ENCODE data around the gene LMBR1. TPM values are rescaled to one million over a fixed set of nuclear protein-coding genes. Genes with fewer than 3 reads are reported as not detected.
"Not testable (repeated sequence)": the region's sequence is repeated elsewhere in the genome, so short reads cannot be mapped to it uniquely, and the experiment has no call there.

The LMBR1 gene
- total RNA-seq, 5 donors from 2014 or later (not counting 1 experiment from before 2014, with no cell fraction given), result 79.1 to 94.8 (median 83.8) TPM

DNA sequence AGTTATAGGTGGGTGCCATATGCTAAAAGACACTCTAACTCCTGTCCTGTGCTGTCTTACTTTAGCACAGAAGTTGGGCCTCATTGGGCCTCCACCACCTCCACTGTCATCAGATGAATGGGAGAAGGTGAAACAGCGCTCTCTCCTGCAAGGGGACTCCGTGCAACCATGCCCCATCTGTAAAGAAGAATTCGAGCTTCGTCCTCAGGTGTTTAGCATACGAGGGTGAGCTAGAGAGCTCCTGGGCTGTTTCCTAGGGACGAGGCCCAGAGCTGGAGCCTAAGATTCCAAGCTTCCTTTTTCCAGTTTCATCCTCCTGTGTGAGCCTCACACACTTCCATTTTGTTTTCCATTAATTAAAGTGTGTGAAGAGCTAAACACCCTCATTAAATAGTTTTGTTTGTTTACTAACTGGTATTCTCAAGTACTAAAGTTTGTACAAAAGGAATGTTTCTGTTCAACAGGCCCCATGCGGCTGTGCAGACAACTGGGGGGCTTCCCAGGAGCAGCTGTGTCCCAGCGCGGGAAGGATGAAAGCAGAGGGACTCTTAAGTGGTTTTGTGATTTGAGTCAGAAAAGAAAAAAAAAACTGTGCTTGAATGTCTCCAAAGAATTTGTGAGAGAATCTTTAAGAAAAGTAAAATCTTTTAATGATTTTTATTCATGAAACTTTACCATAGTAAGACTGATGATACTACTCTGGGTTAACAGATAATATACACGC is 238.3 kb downstream of the LMBR1 start:
- no peaks in the 10 kb centered on the region for H3K36me3 Mint-ChIP-seq
- H3K27ac ChIP-seq (ENCODE audit: low read length), result no peak overlapping the region
- H3K27ac Mint-ChIP-seq, result no peak overlapping the region
- no peaks in the 10 kb centered on the region for H3K36me3 ChIP-seq (ENCODE audit: control insufficient read depth in 2 of 2, extremely low read depth in 1 of 2, insufficient read depth in 1 of 2, low read length in 1 of 2)
- DNase-seq (no peak), ATAC-seq (replicated peaks in 1 of 4) (no peak)
- H3K9me3 ChIP-seq, result no peaks in the 10 kb centered on the region
- H3K4me3 Mint-ChIP-seq, result no peak overlapping the region
- H3K4me1 ChIP-seq (ENCODE audit: control insufficient read depth in 1 of 2, extremely low read depth in 1 of 2, insufficient read depth in 2 of 2, low read length in 2 of 2), result no peaks in the 10 kb centered on the region
- peaks cover 2 to 33% of the 10 kb centered on the region in 2 experiments for H3K27me3 ChIP-seq (replicated peaks in 1 of 2; ENCODE audit: control insufficient read depth in 2 of 2, extremely low read depth in 1 of 2, insufficient read depth in 2 of 2, low read length in 1 of 2)
- no peaks in the 10 kb centered on the region for H3K4me1 Mint-ChIP-seq
- H3K4me3 ChIP-seq (ENCODE audit: control insufficient read depth in 1 of 2, extremely low read depth in 1 of 2, low read length in 1 of 2), result no peak overlapping the region
- no peaks in the 10 kb centered on the region for H3K9me3 Mint-ChIP-seq
- ChIA-PET POLR2A (interaction anchor here in 1 of 2 donors (0.6 kb wide), 1 partner anchor 251 kb away, joined by 3 read pairs; no protein-coding TSS in a partner anchor), CTCF (interaction anchor here in 1 of 2 donors (0.6 kb wide), 1 partner anchor 42 kb away, joined by 3 read pairs; no protein-coding TSS in a partner anchor)
- H3K27me3 Mint-ChIP-seq, result peaks cover 31 to 33% of the 10 kb centered on the region in 2 donors
- WGBS (ENCODE audit: insufficient coverage), result 53% methylated on average over 6 of the region's 10 CpGs

DNA sequence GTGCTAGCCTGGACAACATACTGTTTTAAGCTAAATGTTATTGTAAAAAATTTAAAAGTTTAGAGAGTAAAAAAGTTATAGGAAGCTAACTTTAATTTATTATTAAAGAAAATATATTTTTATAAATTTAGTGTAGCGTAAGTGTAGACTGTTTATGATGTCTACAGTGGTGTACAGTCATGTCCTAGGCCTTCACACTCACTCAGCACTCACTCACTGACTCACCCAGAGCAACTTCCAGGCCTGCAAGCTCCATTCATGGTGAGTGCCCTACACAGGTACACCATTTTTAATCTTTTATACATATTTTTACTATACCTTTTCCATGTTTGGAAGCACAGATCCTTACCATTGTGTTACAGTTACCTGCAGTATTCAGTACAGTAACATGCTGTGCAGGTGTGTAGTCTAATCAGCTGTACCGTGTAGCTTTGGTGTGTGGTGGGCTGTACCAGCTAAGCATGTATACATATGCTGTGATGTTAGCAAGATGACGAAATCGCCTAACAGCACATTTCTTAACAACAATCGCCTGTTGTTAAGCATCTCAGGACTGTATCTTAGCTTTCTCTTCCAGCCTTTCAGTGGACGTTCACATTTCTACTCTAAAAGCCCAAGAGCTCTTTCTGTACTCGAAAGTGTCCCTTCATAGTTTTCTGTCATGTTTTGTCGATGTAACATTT is 240.0 kb downstream of the LMBR1 start:
- H3K4me3 Mint-ChIP-seq, result no peak overlapping the region
- H3K36me3 ChIP-seq (ENCODE audit: control insufficient read depth in 2 of 2, extremely low read depth in 1 of 2, insufficient read depth in 1 of 2, low read length in 1 of 2), result no peaks in the 10 kb centered on the region
- H3K9me3 Mint-ChIP-seq, result peaks cover 0 to under 1% (median 0%) of the 10 kb centered on the region in 3 donors
- POLR2A ChIA-PET, result interaction anchor here in 1 of 2 donors (0.6 kb wide), 1 partner anchor 1255 kb away, joined by 3 read pairs; no protein-coding TSS in a partner anchor
- 100% methylated on average over 2 of the region's 8 CpGs for WGBS (ENCODE audit: insufficient coverage)
- peaks cover 3 to 34% of the 10 kb centered on the region in 2 experiments for H3K27me3 ChIP-seq (replicated peaks in 1 of 2; ENCODE audit: control insufficient read depth in 2 of 2, extremely low read depth in 1 of 2, insufficient read depth in 2 of 2, low read length in 1 of 2)
- H3K27ac ChIP-seq (ENCODE audit: low read length), result no peak overlapping the region
- DNase-seq, result no peak
- peaks cover 45 to 47% of the 10 kb centered on the region in 2 donors for H3K27me3 Mint-ChIP-seq
- no peaks in the 10 kb centered on the region for H3K4me1 ChIP-seq (ENCODE audit: control insufficient read depth in 1 of 2, extremely low read depth in 1 of 2, insufficient read depth in 2 of 2, low read length in 2 of 2)
- H3K36me3 Mint-ChIP-seq, result no peaks in the 10 kb centered on the region
- no peak for ATAC-seq (replicated peaks in 1 of 4)
- H3K9me3 ChIP-seq, result no peaks in the 10 kb centered on the region
- H3K4me3 ChIP-seq (ENCODE audit: control insufficient read depth in 1 of 2, extremely low read depth in 1 of 2, low read length in 1 of 2), result no peak overlapping the region
- H3K27ac Mint-ChIP-seq, result no peak overlapping the region
- CTCF ChIA-PET, result no interaction called here
- no peaks in the 10 kb centered on the region for H3K4me1 Mint-ChIP-seq

DNA sequence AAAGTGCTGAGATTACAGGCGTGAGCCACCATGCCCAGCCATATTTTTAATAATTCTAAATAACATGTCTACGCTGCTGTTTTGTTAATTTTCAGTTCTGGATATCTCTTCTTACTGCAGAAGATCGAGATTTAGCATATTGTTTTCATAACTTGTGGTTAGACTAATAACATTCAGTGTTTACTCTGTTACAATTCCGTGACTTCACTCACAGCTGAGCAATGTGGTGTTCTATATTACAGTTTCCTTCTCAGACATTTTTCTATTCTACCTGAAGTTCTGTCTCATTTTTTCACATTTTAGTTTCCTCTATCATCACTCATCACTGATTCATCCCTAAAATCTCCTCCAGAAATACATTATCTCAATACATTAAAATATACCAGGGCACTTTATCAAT is 241.5 kb downstream of the LMBR1 start:
- Histone ChIP-seq H3K27me3 (replicated peaks in 1 of 2; ENCODE audit: control insufficient read depth in 2 of 2, extremely low read depth in 1 of 2, insufficient read depth in 2 of 2, low read length in 1 of 2) (peaks cover 3 to 31% of the 10 kb centered on the region in 2 experiments), H3K4me3 (ENCODE audit: control insufficient read depth in 1 of 2, extremely low read depth in 1 of 2, low read length in 1 of 2) (no peak overlapping the region), H3K27ac (ENCODE audit: low read length) (no peak overlapping the region), H3K9me3 (no peaks in the 10 kb centered on the region), H3K4me1 (ENCODE audit: control insufficient read depth in 1 of 2, extremely low read depth in 1 of 2, insufficient read depth in 2 of 2, low read length in 2 of 2) (no peaks in the 10 kb centered on the region), H3K36me3 (ENCODE audit: control insufficient read depth in 2 of 2, extremely low read depth in 1 of 2, insufficient read depth in 1 of 2, low read length in 1 of 2) (no peaks in the 10 kb centered on the region)
- Mint-ChIP-seq H3K9me3 (peaks cover 0 to 4% (median 0%) of the 10 kb centered on the region in 3 donors), H3K4me3 (no peak overlapping the region), H3K27me3 (peaks cover 51 to 53% of the 10 kb centered on the region in 2 donors), H3K27ac (no peak overlapping the region), H3K36me3 (no peaks in the 10 kb centered on the region), H3K4me1 (no peaks in the 10 kb centered on the region)
- no CpG with 5 or more reads among the region's 4 CpGs for WGBS (ENCODE audit: insufficient coverage)
- ChIA-PET POLR2A (no interaction called here), CTCF (no interaction called here)
- ATAC-seq (replicated peaks in 1 of 4), result no peak
- no peak for DNase-seq

DNA sequence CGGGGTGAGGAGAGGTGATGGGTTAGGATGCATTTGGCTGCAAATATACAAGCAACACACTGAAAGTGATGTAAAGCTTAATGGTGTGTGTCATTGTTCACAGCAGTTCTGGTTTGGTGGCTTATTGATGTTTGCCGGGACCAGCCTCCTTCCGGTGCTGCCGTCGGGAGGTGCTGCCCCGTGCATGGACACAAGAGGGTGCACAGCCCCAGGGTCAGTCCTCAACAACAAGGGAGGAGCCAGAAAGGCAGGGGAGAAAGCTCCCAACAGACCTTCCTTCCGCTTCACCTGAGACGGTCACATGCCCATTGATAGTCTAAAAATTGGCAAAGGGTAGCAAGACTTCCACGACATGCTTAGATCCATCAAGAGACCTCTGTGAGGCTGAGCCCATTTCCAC is 242.9 kb downstream of the LMBR1 start:
- H3K36me3 ChIP-seq (ENCODE audit: control insufficient read depth in 2 of 2, extremely low read depth in 1 of 2, insufficient read depth in 1 of 2, low read length in 1 of 2), result no peaks in the 10 kb centered on the region
- WGBS (ENCODE audit: insufficient coverage), result 74% methylated on average over 7 of the region's 9 CpGs
- no peak for DNase-seq
- H3K27ac ChIP-seq (ENCODE audit: low read length), result no peak overlapping the region
- peaks cover 0 to 7% (median 3%) of the 10 kb centered on the region in 3 donors for H3K9me3 Mint-ChIP-seq
- no peaks in the 10 kb centered on the region for H3K4me1 Mint-ChIP-seq
- H3K4me3 Mint-ChIP-seq, result no peak overlapping the region
- no peak overlapping the region for H3K27ac Mint-ChIP-seq
- H3K9me3 ChIP-seq, result no peaks in the 10 kb centered on the region
- peaks cover 12 to 30% of the 10 kb centered on the region in 2 experiments for H3K27me3 ChIP-seq (replicated peaks in 1 of 2; ENCODE audit: control insufficient read depth in 2 of 2, extremely low read depth in 1 of 2, insufficient read depth in 2 of 2, low read length in 1 of 2)
- no peaks in the 10 kb centered on the region for H3K36me3 Mint-ChIP-seq
- no peak for ATAC-seq (replicated peaks in 1 of 4)
- CTCF ChIA-PET, result no interaction called here
- H3K4me3 ChIP-seq (ENCODE audit: control insufficient read depth in 1 of 2, extremely low read depth in 1 of 2, low read length in 1 of 2), result no peak overlapping the region
- POLR2A ChIA-PET, result no interaction called here
- H3K27me3 Mint-ChIP-seq, result peaks cover 54 to 63% of the 10 kb centered on the region in 2 donors
- no peaks in the 10 kb centered on the region for H3K4me1 ChIP-seq (ENCODE audit: control insufficient read depth in 1 of 2, extremely low read depth in 1 of 2, insufficient read depth in 2 of 2, low read length in 2 of 2)

DNA sequence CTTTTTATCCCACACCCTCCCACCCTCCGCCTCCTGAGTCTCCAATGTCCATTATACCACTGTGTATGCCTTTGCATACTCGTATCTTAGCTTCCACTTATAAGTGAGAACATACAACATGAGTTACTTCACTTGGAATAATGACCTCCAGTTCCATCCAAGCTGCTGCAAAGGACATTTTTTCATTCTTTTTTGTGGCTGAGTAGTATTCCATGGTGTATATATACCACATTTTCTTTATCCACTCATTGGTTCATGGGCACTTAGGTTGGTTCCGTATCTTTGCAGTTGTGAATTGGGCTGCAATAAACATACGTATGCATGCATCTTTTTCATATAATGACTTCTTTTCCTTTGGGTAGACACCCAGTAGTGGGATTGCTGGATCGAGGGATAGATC is 245.7 kb downstream of the LMBR1 start:
- H3K36me3 Mint-ChIP-seq; H3K4me3 ChIP-seq (ENCODE audit: control insufficient read depth in 1 of 2, extremely low read depth in 1 of 2, low read length in 1 of 2); H3K4me1 ChIP-seq (ENCODE audit: control insufficient read depth in 1 of 2, extremely low read depth in 1 of 2, insufficient read depth in 2 of 2, low read length in 2 of 2); H3K27ac Mint-ChIP-seq; POLR2A ChIA-PET; DNase-seq; H3K4me3 Mint-ChIP-seq; H3K9me3 ChIP-seq; H3K9me3 Mint-ChIP-seq; H3K4me1 Mint-ChIP-seq; ATAC-seq (replicated peaks in 1 of 4); H3K27ac ChIP-seq (ENCODE audit: low read length); CTCF ChIA-PET; H3K36me3 ChIP-seq (ENCODE audit: control insufficient read depth in 2 of 2, extremely low read depth in 1 of 2, insufficient read depth in 1 of 2, low read length in 1 of 2): not testable (repeated sequence)
- peaks cover 50 to 75% of the 10 kb centered on the region in 2 donors for H3K27me3 Mint-ChIP-seq
- H3K27me3 ChIP-seq (replicated peaks in 1 of 2; ENCODE audit: control insufficient read depth in 2 of 2, extremely low read depth in 1 of 2, insufficient read depth in 2 of 2, low read length in 1 of 2), result peaks cover 10 to 19% of the 10 kb centered on the region in 2 experiments
- no CpG with 5 or more reads among the region's 5 CpGs for WGBS (ENCODE audit: insufficient coverage)

DNA sequence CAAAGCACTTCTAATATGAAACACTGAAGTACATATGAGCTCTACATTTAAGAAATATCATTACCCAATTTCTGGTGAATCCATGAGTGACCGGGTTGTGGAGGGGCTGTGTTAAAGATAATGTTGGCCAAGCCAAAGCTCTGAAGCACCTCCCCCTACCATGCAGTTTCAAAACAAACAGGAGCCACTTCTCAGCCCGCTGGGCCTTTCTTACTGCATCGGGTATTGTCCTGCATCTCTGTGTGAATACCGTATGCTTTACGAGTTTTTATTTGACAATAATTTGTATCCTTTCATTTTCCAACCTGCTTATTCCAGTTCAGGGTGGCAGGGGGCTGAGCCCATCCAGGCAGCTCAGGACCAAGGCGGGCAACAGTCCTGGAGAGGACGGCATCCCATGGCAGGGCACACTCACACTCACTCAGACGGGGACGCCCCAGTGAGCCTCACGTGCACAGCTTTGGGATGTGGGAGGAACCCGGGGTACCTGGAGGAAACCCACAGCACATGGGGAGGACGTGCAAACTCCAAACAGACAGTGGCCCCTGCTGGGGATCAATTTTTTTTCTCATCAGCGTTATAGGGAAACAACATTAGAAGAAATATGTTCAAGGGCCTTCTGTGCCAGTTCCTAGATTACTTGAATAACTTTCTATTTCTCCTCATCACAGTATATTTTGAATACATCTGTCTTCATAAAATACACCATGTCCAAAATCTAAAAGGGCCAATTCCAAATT is 250.5 kb downstream of the LMBR1 start:
- peaks cover 2 to 19% of the 10 kb centered on the region in 2 experiments for H3K4me1 ChIP-seq (ENCODE audit: control insufficient read depth in 1 of 2, extremely low read depth in 1 of 2, insufficient read depth in 2 of 2, low read length in 2 of 2)
- WGBS (ENCODE audit: insufficient coverage), result 74% methylated on average over 4 of the region's 13 CpGs
- Mint-ChIP-seq H3K27ac (no peak overlapping the region), H3K9me3 (peaks cover 2 to 11% (median 7%) of the 10 kb centered on the region in 3 donors), H3K27me3 (peaks cover 29 to 63% of the 10 kb centered on the region in 2 donors), H3K4me1 (peaks cover 8 to 16% (median 15%) of the 10 kb centered on the region in 3 donors), H3K36me3 (no peaks in the 10 kb centered on the region), H3K4me3 (no peak overlapping the region)
- no peaks in the 10 kb centered on the region for H3K9me3 ChIP-seq
- CTCF ChIA-PET, result no interaction called here
- H3K27ac ChIP-seq (ENCODE audit: low read length), result no peak overlapping the region
- no peaks in the 10 kb centered on the region for H3K36me3 ChIP-seq (ENCODE audit: control insufficient read depth in 2 of 2, extremely low read depth in 1 of 2, insufficient read depth in 1 of 2, low read length in 1 of 2)
- no peak overlapping the region for H3K4me3 ChIP-seq (ENCODE audit: control insufficient read depth in 1 of 2, extremely low read depth in 1 of 2, low read length in 1 of 2)
- H3K27me3 ChIP-seq (replicated peaks in 1 of 2; ENCODE audit: control insufficient read depth in 2 of 2, extremely low read depth in 1 of 2, insufficient read depth in 2 of 2, low read length in 1 of 2), result peaks cover 9 to 26% of the 10 kb centered on the region in 2 experiments
- ATAC-seq (replicated peaks in 1 of 4) (no peak), DNase-seq (no peak)
- POLR2A ChIA-PET, result no interaction called here

Data from T-cell (primary cell).